Fibroblast of lung (primary cell): ENCODE data around the gene CPXM1.

ENCODE experiments used
- CTCF ChIP-seq, 2 donors: IDR thresholded peaks in 1 of 2; conservative IDR thresholded peaks in 1 of 2; 1 replicate in 1 of 2; 2 replicates in 1 of 2; pipeline ENCODE4 v1.5.1; 2011 to 2012; ENCODE audit warnings: low read length in 2 of 2, control low read depth in 1 of 2, inconsistent platforms in 1 of 2, low read depth in 1 of 2, mild to moderate bottlenecking in 1 of 2
- EZH2 ChIP-seq: IDR thresholded peaks from 2 replicates; pipeline ENCODE4 v1.5.1; 2012; ENCODE audit warnings: low read length, control low read depth, mild to moderate bottlenecking; ENCODE audit errors: missing control alignments

- TF ChIP-seq CTCF (conservative IDR thresholded peaks at IDR 0.05 in 1 of 2, IDR thresholded peaks at IDR 0.05 in 1 of 2; ENCODE audit: low read depth in 1 of 2, low read length in 2 of 2) (no peak), EZH2 (no peak)
These were observed 14.2 kb upstream of the CPXM1 start, which contains the start of gene C20orf141 for GRCh38 chr20:2814587-2815051.
